Measurements from ENCODE around the gene PAPSS1.

- no peak for TF ChIP-seq ETS2 (tag; IDR thresholded peaks at IDR 0.05; ENCODE audit: borderline replicate concordance, poor library complexity, severe bottlenecking)
- TF ChIP-seq ZNF586 (CRISPR knock-in tag; conservative IDR thresholded peaks at IDR 0.05), result no peak
- no peak for TF ChIP-seq NR1H2 (CRISPR knock-in tag; IDR thresholded peaks at IDR 0.05)
- no peak for TF ChIP-seq CTCF (IDR thresholded peaks at IDR 0.05 in 2 of 3, conservative IDR thresholded peaks at IDR 0.05 in 1 of 3; ENCODE audit: insufficient read depth in 2 of 3, low read depth in 1 of 3, low read length in 3 of 3)
- no peak for TF ChIP-seq ZBTB34 (CRISPR knock-in tag; IDR thresholded peaks at IDR 0.05)
- TF ChIP-seq EZH2 (IDR thresholded peaks at IDR 0.05; ENCODE audit: borderline replicate concordance, low read depth, low read length), result no peak
- no peak for TF ChIP-seq ZNF274 (IDR thresholded peaks at IDR 0.05; ENCODE audit: borderline replicate concordance, low read depth, low read length)
- TF ChIP-seq E2F1 (CRISPR knock-in tag; IDR thresholded peaks at IDR 0.05), result no peak
Observed at GRCh38 chr4:107619066-107619465, 101.0 kb downstream of the PAPSS1 start.

Data from K562 (cell line).